DND-41 (cell line): ENCODE results near the gene MBP.

Experiments used
- ATAC-seq: fragments of 200-7000 bp; cut with Tn5 transposase; 3 replicates; pipeline ENCODE4 v1.9.1; 2021; ENCODE audit warnings: low read depth; ENCODE audit not compliant: insufficient read depth
- DNase-seq: peaks from one replicate; pipeline ENCODE4 v3.0.0-alpha.2; 2020
- H2AFZ ChIP-seq: 2 replicates; pipeline ENCODE4 v1.6.0; 2012; ENCODE audit warnings: low read depth, low read length
- H3K27ac ChIP-seq: 2 replicates; pipeline ENCODE4 v1.5.1; 2012; ENCODE audit warnings: low read length, inconsistent platforms
- H3K27me3 ChIP-seq: fragments of 200-600 bp; sonication (generic); 2 replicates; pipeline ENCODE4 v1.6.0; 2012; ENCODE audit warnings: low read length, mild to moderate bottlenecking, inconsistent platforms; ENCODE audit not compliant: insufficient read depth, poor library complexity
- H3K36me3 ChIP-seq: 2 replicates; pipeline ENCODE4 v1.5.1; 2012; ENCODE audit warnings: low read length, inconsistent platforms; ENCODE audit not compliant: insufficient read depth
- H3K4me1 ChIP-seq: 2 replicates; pipeline ENCODE4 v1.5.1; 2012; ENCODE audit warnings: mild to moderate bottlenecking, low read length; ENCODE audit not compliant: insufficient read depth
- H3K4me2 ChIP-seq: 2 replicates; pipeline ENCODE4 v1.6.0; 2012; ENCODE audit warnings: mild to moderate bottlenecking, moderate library complexity, low read length, inconsistent platforms; ENCODE audit not compliant: insufficient read depth
- H3K4me3 ChIP-seq, 2 experiments: fragments of 200-600 bp in 1 of 2; shearing (Covaris generic) in 1 of 2; 2 replicates each; pipeline ENCODE4 v1.5.1; 2012 to 2016; ENCODE audit warnings: inconsistent platforms in 2 of 2, low read length in 2 of 2, mild to moderate bottlenecking in 2 of 2, low read depth in 1 of 2, moderate library complexity in 1 of 2
- H3K79me2 ChIP-seq: 2 replicates; pipeline ENCODE4 v1.6.0; 2012; ENCODE audit warnings: low read length, inconsistent platforms; ENCODE audit not compliant: insufficient read depth
- H3K9ac ChIP-seq: 2 replicates; pipeline ENCODE4 v1.6.0; 2012; ENCODE audit warnings: low read depth, mild to moderate bottlenecking, inconsistent platforms, low read length, moderate library complexity
- H3K9me3 ChIP-seq: 2 replicates; pipeline ENCODE4 v1.5.1; 2012; ENCODE audit warnings: low read length, moderate library complexity, mild to moderate bottlenecking, inconsistent platforms; ENCODE audit not compliant: insufficient read depth, severe bottlenecking
- H4K20me1 ChIP-seq: 2 replicates; pipeline ENCODE4 v1.6.0; 2012; ENCODE audit warnings: low read length; ENCODE audit not compliant: insufficient read depth
- CTCF ChIP-seq: IDR thresholded peaks from 2 replicates; pipeline ENCODE4 v1.5.1; 2012; ENCODE audit warnings: borderline replicate concordance, low read length, moderate library complexity, mild to moderate bottlenecking; ENCODE audit not compliant: poor library complexity, severe bottlenecking; ENCODE audit errors: extremely low read depth
- EZH2 ChIP-seq: IDR thresholded peaks from 3 replicates; pipeline ENCODE4 v1.6.1; 2012; ENCODE audit warnings: borderline replicate concordance, low read depth, mild to moderate bottlenecking, moderate library complexity, low read length, inconsistent platforms; ENCODE audit not compliant: severe bottlenecking

MBP gene

GRCh38 chr18:77141401-77142118 is 9.0 kb upstream of the MBP start:
- peaks cover 47% of the 10 kb centered on the region for H3K4me1 ChIP-seq
- no peak overlapping the region for H3K4me3 ChIP-seq
- 0 out of 2 replicates have a peak overlapping the region, but pooled peaks have one; percentile 21 for H3K27ac ChIP-seq
- H3K4me2 ChIP-seq, result no peak overlapping the region
- no peak overlapping the region for H2AFZ ChIP-seq
- H3K36me3 ChIP-seq, result no peaks in the 10 kb centered on the region
- no peak for TF ChIP-seq EZH2
- peak; percentile 16 for TF ChIP-seq CTCF
- no peaks in the 10 kb centered on the region for H3K27me3 ChIP-seq
- no peaks in the 10 kb centered on the region for H3K79me2 ChIP-seq
- no peak for DNase-seq
- H3K9me3 ChIP-seq, result peaks cover 25% of the 10 kb centered on the region
- no peaks in the 10 kb centered on the region for H4K20me1 ChIP-seq
- H3K9ac ChIP-seq, result no peak overlapping the region
- ATAC-seq, result no peak

GRCh38 chr18:77140439-77141109 is 8.0 kb upstream of the MBP start:
- TF ChIP-seq CTCF, result no peak
- no peak for TF ChIP-seq EZH2
- Histone ChIP-seq H3K4me2 (no peak overlapping the region), H4K20me1 (no peaks in the 10 kb centered on the region), H3K4me3 (no peak overlapping the region), H3K9ac (no peak overlapping the region), H3K79me2 (no peaks in the 10 kb centered on the region), H3K27me3 (no peaks in the 10 kb centered on the region), H3K27ac (peak overlapping the region; percentile 37; the same call in 1 of the 2 replicates), H3K4me1 (peaks cover 47% of the 10 kb centered on the region), H3K9me3 (peaks cover 25% of the 10 kb centered on the region), H2AFZ (no peak overlapping the region; the same call in 1 of the 2 replicates), H3K36me3 (no peaks in the 10 kb centered on the region)
- ATAC-seq, result no peak
- no peak for DNase-seq

GRCh38 chr18:77140030-77140429 is 7.4 kb upstream of the MBP start:
- H3K4me2 ChIP-seq, result no peak overlapping the region
- H3K36me3 ChIP-seq, result no peaks in the 10 kb centered on the region
- no peak overlapping the region for H2AFZ ChIP-seq
- H3K4me3 ChIP-seq, result no peak overlapping the region
- H3K27ac ChIP-seq, result peak overlapping the region; percentile 37; the same call in 1 of the 2 replicates
- no peaks in the 10 kb centered on the region for H3K79me2 ChIP-seq
- no peak overlapping the region for H3K9ac ChIP-seq
- H3K4me1 ChIP-seq, result peaks cover 50% of the 10 kb centered on the region
- TF ChIP-seq CTCF (no peak), EZH2 (no peak)
- peaks cover 26% of the 10 kb centered on the region for H3K9me3 ChIP-seq
- H4K20me1 ChIP-seq, result no peaks in the 10 kb centered on the region
- no peak for DNase-seq
- H3K27me3 ChIP-seq, result no peaks in the 10 kb centered on the region
- ATAC-seq, result no peak
